Measurements from ENCODE around the gene PYROXD2. TPM values are rescaled to one million over a fixed set of nuclear protein-coding genes. Genes with fewer than 3 reads are reported as not detected.

Gene PYROXD2
- total and polyA plus RNA-seq, 10 of the 15 experiments (the other 5 are each of a cell fraction or from before 2014, with no cell fraction given), result 4.8 to 15.8 (median 11.1) TPM

DNA sequence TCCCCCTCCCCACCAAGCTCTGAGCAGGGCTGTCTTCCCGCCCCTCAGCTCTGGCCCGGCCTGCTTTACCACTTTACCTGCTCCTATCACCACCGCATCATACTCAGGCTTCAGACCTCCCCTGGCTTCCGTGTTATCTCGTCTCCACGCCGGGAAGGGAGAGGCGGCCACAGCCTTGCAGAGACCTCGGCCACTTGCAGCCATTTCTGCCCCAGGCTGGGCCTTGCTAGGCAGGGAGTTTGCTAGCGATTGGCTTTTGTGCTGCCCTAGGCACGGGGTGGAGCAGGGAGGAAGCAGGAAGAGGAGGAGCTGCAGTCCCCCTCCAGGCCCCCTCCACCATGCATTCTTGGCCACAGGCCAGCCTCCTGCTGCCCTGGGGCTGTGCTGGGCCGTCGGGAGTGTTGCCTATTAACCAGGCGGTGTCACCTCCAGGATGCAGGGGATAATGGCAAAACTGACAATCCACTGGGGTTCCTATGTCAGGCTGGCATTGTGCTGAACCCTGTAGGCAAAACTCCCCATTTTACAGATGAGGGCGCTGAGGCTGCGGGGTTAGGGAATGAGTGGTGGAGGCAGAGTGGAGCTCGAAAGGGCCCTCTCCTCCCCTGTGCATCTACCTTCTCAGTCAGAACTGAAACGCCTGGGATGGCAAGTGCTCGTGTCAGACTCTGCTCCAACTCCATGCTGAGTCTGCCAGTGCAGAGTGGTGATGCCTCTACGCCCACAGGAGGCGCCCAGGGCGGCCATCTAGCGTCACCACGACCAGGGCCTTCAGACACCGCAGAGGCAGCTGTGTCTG, at the start of gene PYROXD2 (continued):
- TF ChIP-seq NR2C1 (IDR thresholded peaks at IDR 0.05) (no peak), CBFB (IDR thresholded peaks at IDR 0.05; ENCODE audit: low read depth) (0 out of 2 replicates have a peak, but pooled peaks have one; percentile 37), SMAD5 (IDR thresholded peaks at IDR 0.05; ENCODE audit: low read depth) (peak; percentile 54; the same call in 1 of the 2 replicates), MEF2B (IDR thresholded peaks at IDR 0.05; ENCODE audit: partially characterized antibody, poor library complexity, severe bottlenecking) (no peak), SMAD1 (IDR thresholded peaks at IDR 0.05; ENCODE audit: low read depth, partially characterized antibody) (peak; percentile 34), POLR2A (IDR thresholded peaks at IDR 0.05; ENCODE audit: low read depth, low read length) (peak; percentile 76), YY1 (IDR thresholded peaks at IDR 0.05; ENCODE audit: low read depth, low read length) (no peak), MEF2A (IDR thresholded peaks at IDR 0.05; ENCODE audit: insufficient read depth, low read depth, low read length) (no peak)
- TF ChIP-seq, protein P1, sequence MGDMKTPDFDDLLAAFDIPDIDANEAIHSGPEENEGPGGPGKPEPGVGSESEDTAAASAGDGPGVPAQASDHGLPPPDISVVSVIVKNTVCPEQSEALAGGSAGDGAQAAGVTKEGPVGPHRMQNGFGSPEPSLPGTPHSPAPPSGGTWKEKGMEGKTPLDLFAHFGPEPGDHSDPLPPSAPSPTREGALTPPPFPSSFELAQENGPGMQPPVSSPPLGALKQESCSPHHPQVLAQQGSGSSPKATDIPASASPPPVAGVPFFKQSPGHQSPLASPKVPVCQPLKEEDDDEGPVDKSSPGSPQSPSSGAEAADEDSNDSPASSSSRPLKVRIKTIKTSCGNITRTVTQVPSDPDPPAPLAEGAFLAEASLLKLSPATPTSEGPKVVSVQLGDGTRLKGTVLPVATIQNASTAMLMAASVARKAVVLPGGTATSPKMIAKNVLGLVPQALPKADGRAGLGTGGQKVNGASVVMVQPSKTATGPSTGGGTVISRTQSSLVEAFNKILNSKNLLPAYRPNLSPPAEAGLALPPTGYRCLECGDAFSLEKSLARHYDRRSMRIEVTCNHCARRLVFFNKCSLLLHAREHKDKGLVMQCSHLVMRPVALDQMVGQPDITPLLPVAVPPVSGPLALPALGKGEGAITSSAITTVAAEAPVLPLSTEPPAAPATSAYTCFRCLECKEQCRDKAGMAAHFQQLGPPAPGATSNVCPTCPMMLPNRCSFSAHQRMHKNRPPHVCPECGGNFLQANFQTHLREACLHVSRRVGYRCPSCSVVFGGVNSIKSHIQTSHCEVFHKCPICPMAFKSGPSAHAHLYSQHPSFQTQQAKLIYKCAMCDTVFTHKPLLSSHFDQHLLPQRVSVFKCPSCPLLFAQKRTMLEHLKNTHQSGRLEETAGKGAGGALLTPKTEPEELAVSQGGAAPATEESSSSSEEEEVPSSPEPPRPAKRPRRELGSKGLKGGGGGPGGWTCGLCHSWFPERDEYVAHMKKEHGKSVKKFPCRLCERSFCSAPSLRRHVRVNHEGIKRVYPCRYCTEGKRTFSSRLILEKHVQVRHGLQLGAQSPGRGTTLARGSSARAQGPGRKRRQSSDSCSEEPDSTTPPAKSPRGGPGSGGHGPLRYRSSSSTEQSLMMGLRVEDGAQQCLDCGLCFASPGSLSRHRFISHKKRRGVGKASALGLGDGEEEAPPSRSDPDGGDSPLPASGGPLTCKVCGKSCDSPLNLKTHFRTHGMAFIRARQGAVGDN (IDR thresholded peaks at IDR 0.05), result 0 out of 2 replicates have a peak, but pooled peaks have one; percentile 18

Data from GM12878 (cell line).